ENCODE measurements around the gene PRR11. TPM values are rescaled to one million over a fixed set of nuclear protein-coding genes. Genes with fewer than 3 reads are reported as not detected.
A peak's percentile ranks its signal among the peaks of the same experiment; 100 is the strongest.
"Not testable (repeated sequence)": the region's sequence is repeated elsewhere in the genome, so short reads cannot be mapped to it uniquely, and the experiment has no call there.

Gene PRR11
- total RNA-seq, 1 experiment from 2014 or later, result 22.9 TPM

DNA sequence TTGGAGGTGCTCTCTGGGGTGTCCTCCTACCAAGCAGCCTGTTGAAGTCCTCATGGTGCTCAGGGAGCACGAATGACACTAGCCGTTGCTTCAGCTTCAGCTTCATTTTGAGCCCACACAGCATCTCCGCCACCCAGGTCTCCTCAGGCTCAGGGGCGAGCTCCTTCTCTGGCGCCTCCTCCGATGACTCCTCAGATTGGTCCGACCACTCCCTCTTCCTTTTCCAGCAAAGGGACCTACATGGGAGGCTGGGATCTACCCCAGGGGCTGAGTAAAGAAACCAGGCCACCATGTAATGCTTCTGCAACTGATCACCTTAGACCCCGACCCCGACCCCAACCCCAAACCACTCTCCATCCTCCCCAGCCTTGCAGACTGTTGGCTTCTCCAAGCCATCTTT, 25.9 kb downstream of the PRR11 start:
- DNase-seq (ENCODE audit: low read depth, low spot score), result no peak
- in situ Hi-C loops (cut with HindIII; ENCODE audit: low pct_unique_long_range_greater_than_20kb, low sequenced_read_pairs), result no loop called here

DNA sequence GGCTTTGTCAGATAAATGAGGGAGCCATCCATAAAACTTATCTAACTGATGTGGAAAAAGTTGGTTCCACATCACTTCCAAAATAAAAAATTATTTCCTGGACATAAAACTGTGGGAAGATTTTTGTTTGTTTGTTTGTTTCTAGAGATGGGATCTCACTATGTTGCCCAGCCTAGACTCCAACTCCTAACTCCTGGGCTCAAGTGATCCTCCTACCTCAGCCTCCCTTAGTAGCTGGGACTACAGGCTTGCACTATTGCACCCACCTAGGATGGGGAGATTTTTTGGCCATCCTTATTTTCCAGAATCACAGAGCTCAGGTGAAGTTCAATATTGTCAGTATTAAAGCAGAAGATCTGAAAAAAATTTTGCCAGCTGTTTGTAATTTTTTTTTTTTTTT, 30.5 kb downstream of the PRR11 start:
- in situ Hi-C loops (cut with HindIII; ENCODE audit: low pct_unique_long_range_greater_than_20kb, low sequenced_read_pairs), result no loop called here
- no peak for DNase-seq (ENCODE audit: low read depth, low spot score)

DNA sequence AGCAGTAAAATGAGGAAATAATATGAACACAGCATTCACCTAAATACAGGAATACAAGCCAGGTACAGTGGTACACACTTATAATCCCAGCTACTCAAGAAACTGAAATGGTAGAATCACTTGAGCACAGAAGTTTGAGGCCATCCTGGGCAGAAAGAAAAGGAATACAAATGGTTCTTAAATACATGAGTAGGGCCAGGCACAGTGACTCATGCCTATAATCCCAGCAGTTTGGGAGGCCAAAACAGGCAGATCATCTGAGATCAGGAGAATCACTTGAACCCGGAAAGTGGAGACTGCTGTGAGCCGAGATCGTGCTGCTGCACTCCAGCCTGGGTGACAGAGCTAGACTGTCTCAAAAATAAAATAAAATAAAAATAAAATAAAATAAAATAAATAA, 31.3 kb downstream of the PRR11 start:
- no peak for DNase-seq (ENCODE audit: low read depth, low spot score)
- in situ Hi-C loops (cut with HindIII; ENCODE audit: low pct_unique_long_range_greater_than_20kb, low sequenced_read_pairs), result no loop called here

DNA sequence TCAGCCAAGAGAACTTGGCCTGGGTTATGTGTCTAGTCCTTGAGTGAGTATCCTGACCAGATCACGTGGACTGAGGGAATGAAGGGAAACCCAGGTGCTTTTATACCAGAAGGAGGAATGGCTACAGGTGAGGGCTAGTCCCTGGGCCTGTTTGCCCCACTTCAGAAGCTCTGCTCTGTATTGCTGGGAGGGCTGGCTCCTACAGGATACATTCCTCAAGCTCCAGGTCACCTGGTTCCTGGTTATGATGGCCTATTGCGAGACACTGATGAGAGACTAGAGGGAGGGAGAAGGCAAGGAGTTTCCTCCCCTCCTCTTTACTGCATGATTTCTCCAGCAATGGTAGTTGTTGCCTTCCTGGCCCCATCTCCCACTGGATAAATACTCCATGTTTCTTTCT, 35.3 kb downstream of the PRR11 start:
- DNase-seq (ENCODE audit: low read depth, low spot score), result no peak
- in situ Hi-C loops (cut with HindIII; ENCODE audit: low pct_unique_long_range_greater_than_20kb, low sequenced_read_pairs), result no loop called here

DNA sequence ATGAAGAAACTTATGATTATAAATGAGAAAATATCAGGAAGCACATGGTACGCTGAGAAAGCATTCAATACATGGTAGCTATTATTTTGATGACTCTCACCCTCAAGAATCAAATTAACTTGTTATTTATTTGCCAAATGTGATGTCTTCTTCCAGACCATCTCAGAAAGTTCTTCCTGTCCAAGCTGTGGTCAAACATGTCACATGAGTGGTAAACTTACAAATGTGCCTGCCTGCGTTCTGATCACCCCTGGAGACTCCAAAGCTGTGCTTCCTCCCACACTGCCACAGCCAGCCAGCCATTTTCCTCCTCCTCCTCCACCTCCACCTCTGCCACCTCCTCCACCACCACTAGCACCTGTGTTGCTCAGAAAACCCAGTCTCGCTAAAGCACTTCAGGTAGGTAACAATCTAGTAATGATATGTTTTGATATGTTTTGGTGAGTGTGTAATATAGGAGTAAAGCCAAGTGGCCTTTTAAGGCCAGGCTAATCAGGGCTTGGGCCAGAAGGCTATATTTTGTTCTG, 37.9 kb downstream of the PRR11 start:
- DNase-seq (ENCODE audit: low read depth, low spot score), result no peak
- in situ Hi-C loops (cut with HindIII; ENCODE audit: low pct_unique_long_range_greater_than_20kb, low sequenced_read_pairs), result no loop called here

DNA sequence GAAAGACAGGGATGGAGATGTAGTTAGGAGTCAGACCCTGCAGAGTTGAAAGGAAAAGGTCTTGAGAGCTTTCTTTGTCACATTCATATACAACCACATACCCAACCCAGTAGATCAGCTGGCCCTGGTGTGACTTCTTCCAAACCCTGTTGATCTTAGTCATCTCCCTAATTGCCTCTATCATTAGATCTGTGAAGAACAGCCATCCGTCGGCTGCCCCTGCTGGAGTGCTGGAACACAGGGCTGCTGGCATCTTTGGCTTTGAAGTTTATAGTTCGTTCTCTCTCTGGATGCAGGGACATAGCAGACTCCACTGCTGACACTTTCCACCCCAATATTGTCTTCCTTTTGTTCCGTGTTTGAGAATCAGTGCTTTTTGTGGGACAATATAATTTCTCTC, 43.9 kb downstream of the PRR11 start:
- in situ Hi-C loops (cut with HindIII; ENCODE audit: low pct_unique_long_range_greater_than_20kb, low sequenced_read_pairs), result no loop called here
- no peak for DNase-seq (ENCODE audit: low read depth, low spot score)

DNA sequence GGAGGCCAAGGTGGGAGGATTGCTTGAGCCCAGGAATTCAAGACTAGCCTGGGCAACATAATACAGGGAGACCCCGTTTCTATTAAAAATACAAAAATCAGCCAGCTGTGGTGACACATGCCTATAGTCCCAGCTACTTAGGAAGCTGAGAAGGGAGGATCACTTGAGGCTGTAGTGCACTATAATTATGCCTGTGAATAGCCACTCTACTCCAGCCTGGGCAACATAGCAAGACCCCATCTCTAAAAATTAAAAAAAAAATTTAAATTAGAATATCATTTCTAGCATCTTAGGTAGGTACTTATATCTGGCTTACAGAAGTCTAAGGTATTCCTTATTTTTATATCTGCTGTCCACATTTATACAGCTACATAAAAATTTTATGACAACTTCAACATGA, 46.8 kb downstream of the PRR11 start:
- in situ Hi-C loops (cut with HindIII; ENCODE audit: low pct_unique_long_range_greater_than_20kb, low sequenced_read_pairs), result no loop called here
- DNase-seq (ENCODE audit: low read depth, low spot score), result no peak

DNA sequence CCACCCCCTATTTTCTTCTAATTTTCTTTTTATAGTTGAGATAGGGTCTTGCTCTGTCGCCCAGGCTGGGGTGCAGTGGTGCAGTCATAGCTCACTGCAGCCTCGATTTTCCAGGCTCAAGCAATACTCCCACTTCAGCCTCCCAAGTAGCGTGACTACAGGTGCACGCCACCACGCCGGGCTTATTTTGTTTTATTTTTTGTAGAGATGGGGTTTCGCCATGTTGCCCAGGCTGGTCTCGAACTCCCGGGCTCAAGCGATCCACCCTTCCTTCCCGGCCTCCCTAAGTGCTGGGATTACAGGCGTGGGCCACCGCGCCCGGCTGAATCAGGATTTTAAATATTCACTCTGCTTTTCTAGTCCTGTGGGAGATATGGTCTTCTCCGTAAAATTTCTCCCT, 63.8 kb downstream of the PRR11 start:
- in situ Hi-C loops (cut with HindIII; ENCODE audit: low pct_unique_long_range_greater_than_20kb, low sequenced_read_pairs), result no loop called here
- DNase-seq (ENCODE audit: low read depth, low spot score), result no peak

DNA sequence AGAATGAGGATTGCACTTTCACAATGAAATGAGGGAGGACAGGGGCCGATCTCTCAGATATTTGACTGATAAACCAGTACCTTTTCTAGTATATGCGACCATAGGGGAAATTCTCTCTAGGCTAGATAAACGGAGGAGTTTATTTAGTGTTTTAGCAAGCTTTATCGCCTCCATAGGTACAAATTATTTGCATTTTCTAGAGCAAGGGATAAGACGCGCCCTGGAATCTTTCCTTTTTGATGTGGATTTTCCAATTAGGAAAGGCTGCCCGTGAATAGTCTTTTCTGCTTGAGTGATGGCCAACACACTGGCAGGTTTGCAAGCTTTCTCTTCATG, 64.4 kb downstream of the PRR11 start:
- no peak for DNase-seq (ENCODE audit: low read depth, low spot score)
- in situ Hi-C loops (cut with HindIII; ENCODE audit: low pct_unique_long_range_greater_than_20kb, low sequenced_read_pairs), result no loop called here

DNA sequence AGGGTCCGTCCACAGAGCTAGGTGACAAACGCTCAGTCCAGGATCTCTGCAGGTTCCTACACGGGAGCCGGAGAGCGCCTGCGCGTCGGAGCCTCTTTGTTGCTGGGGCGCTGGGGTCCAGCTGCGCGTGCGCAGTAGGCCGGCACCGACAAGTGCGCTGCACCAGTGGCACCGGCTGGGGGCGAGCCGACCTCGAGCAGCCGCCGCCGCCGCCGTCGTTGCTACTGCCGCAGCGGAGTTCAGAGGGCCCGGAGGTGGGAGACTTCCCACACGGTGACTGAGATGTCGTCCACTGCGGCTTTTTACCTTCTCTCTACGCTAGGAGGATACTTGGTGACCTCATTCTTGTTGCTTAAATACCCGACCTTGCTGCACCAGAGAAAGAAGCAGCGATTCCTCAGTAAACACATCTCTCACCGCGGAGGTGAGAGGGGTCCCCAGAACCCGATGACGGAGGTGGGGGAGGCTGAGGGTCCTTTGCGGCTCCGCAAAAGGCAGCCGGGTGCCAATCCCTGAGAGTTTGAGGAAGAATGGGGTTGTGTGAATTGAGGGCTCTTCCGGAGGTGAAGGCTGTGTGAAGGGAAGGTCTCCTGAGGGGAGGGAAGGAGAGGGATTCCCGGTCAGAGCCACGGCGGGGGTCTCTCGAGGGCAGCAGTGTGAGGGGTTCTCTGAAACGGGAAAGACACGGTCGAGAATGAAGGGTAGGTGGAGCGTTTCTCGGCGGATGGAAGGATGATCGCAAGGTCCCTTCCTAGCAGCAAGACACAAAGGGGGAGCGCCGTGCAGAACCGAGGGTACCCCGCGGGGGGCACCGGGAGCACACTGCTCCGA, 65.0 kb downstream of the PRR11 start, which contains the start of gene GDPD1:
Gene GDPD1 (plus strand): TSS at position 184 of the 831 bp plus-strand sequence. CDS start 99 bp downstream, at position 283.
- peak; percentile 98 for DNase-seq (ENCODE audit: low read depth, low spot score)
- in situ Hi-C loops (cut with HindIII; ENCODE audit: low pct_unique_long_range_greater_than_20kb, low sequenced_read_pairs), result no loop called here

DNA sequence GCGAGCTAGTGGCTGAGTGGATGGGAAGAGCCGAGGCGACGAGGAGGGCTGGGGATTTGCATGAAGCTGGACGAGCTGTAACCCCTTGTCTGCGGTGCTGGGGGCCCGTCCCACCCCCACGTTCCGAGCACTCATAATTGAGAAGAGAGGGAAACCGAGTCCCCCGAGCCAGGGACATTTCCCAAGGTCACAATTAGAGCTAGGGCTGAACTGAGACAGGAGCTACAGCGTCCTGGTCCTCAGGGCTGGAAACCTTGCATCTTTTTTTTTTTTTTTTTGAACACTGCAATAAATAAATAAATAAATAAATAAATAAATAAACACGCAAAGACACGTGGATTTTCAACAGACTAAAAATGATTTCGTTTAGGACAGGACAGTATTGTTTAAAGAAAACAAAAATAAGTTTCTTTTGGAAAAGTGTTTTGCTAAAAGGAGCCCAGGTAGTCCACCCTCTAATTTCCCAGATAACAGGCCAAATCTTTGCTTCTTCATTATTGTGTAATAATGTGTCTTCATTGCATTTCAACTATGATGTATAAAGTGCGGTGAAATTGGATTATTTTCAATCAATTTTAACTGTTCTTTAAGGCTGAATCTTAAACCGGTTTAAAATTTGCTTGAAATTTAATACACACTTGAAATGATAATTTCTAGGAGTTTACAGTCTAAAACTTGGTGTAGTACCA, 65.8 kb downstream of the PRR11 start:
- in situ Hi-C loops (cut with HindIII; ENCODE audit: low pct_unique_long_range_greater_than_20kb, low sequenced_read_pairs), result no loop called here
- peak; percentile 46 for DNase-seq (ENCODE audit: low read depth, low spot score)

DNA sequence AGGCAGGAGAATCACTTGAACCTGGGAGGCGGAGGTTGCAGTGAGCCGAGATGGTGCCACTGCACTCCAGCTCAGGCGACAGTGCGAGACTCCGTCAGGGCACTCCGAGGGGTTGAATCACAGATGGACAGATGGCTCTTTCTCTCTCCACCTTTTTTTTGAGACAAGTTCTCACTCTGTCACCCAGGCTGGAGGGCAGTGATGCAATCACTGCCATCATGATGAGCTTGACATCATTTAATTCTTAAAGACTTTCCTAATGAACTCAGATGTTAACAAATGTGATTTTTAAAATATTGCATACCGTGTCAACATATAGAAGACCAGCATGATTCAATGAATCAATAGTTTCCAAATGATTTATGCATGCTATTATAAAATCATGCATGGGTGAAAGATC, 68.3 kb downstream of the PRR11 start:
- in situ Hi-C loops (cut with HindIII; ENCODE audit: low pct_unique_long_range_greater_than_20kb, low sequenced_read_pairs), result no loop called here
- no peak for DNase-seq (ENCODE audit: low read depth, low spot score)

DNA sequence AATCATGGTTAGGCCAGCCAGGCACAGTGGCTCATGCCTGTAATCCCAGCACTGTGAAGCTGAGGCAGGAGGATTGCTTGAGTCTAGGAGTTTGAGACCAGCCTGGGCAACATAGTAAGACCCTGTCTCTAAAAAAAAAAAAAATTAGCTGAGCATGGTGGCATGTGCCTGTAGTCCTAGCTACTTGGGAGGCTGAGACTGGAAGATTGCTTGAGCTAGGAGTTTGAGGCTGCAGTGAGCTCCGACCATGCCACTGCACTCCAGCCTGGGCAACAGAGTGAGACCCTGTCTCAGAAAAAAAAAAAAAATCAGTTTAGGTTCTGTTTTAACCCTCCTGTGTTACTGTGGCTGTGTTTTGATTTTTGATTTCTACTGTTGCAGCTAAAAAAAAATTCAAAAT, 73.0 kb downstream of the PRR11 start:
- in situ Hi-C loops (cut with HindIII; ENCODE audit: low pct_unique_long_range_greater_than_20kb, low sequenced_read_pairs); DNase-seq (ENCODE audit: low read depth, low spot score): not testable (repeated sequence)

DNA sequence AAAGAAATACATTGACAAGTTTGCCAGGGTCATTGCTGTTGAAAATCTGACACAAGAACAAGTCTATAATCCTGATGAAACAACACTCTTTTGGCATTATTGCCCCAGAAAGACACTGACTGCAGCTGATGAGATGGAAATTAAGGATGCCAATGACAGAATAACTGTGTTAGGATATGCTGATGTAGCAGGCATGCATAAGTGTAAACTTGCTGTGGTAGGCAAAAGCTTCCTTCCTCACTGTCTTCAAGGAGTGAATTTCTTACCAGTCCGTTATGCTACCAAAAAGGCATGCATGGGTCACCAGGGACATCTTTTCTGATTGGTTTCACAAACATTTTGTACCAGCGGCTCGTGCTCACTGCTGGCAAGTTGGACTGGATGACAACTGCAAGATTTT, 75.2 kb downstream of the PRR11 start:
- in situ Hi-C loops (cut with HindIII; ENCODE audit: low pct_unique_long_range_greater_than_20kb, low sequenced_read_pairs), result no loop called here
- no peak for DNase-seq (ENCODE audit: low read depth, low spot score)

DNA sequence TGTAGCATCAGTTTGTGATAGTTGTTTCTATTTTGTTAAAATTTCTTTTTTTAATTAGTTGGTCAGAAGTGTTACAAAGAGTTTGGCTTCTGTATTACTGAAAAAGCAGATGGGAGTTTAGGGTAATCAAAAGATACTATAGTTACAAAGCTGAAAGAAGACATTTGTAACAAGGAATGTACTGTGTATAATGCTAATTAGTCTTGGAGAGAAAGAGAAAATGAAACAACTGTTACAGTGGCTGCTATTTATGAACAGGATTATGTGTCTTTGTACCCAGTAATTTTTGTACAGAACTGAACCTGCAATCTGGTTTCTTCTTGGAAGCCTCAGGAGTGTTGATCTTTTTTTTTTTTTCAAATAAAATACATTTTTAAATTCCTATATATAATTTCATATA, 79.1 kb downstream of the PRR11 start:
- peak; percentile 84 for DNase-seq (ENCODE audit: low read depth, low spot score)
- in situ Hi-C loops (cut with HindIII; ENCODE audit: low pct_unique_long_range_greater_than_20kb, low sequenced_read_pairs), result no loop called here

DNA sequence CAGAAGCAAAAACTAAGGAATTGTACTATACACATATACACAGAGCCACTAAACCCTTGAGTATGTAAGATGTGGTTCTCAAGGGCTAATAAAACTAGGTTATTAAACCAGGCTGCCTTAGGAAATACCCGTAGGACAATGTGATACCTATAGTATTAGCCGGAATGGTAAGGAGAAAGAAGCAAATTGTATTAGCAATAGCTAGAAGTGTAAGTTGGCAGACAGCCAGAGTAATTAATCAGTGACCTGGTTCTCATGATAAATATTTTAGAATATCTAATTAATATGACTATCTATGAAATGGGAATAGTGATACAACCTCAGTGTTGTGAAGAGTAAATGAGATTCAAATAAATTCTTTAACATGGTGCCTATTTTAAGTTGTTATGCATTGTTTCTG, 83.4 kb downstream of the PRR11 start:
- peak; percentile 30 for DNase-seq (ENCODE audit: low read depth, low spot score)
- in situ Hi-C loops (cut with HindIII; ENCODE audit: low pct_unique_long_range_greater_than_20kb, low sequenced_read_pairs), result no loop called here

DNA sequence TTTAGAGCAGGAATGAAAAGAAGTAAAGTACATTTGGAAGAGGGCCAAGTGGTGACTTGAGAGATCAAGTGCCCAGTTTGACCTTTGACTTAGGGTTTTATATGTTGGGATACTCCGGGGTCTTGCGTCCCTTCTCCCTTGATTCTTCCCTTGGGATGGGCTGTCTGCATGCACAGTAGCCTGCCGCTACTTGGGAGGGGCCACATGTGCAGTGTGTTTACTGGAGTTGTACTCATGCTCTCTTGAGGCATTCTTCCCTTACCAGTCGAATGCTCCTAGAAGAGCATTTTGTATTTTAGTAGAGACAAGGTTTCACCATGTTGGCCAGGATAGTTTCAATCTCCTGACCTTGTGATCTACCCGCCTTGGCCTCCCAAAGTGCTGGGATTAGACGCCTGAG, 88.5 kb downstream of the PRR11 start:
- in situ Hi-C loops (cut with HindIII; ENCODE audit: low pct_unique_long_range_greater_than_20kb, low sequenced_read_pairs), result no loop called here
- DNase-seq (ENCODE audit: low read depth, low spot score), result no peak
